Measurements from ENCODE around the gene ARHGAP5. TPM values are rescaled to one million over a fixed set of nuclear protein-coding genes. Genes with fewer than 3 reads are reported as not detected.
A peak's percentile ranks its signal among the peaks of the same experiment; 100 is the strongest.
"Not testable (repeated sequence)": the region's sequence is repeated elsewhere in the genome, so short reads cannot be mapped to it uniquely, and the experiment has no call there.

The ARHGAP5 gene
- polyA plus RNA-seq, 6 donors from 2014 or later = 15.4 to 46.6 (median 39.4) TPM

- H3K9me3 Mint-ChIP-seq = no peaks in the 10 kb centered on the region
- DNase-seq (no peak), ATAC-seq (ENCODE audit: low read depth in 2 of 2) (no peak)
- peaks cover 21 to 37% (median 32%) of the 10 kb centered on the region in 3 donors for H3K4me1 Mint-ChIP-seq
- peak overlapping the region in 3 of 8 donors; percentile 12 to 29 (median 23) for H3K4me3 Mint-ChIP-seq
- H3K36me3 Mint-ChIP-seq = no peaks in the 10 kb centered on the region
- H3K27ac Mint-ChIP-seq = no peak overlapping the region
- H3K27me3 Mint-ChIP-seq = no peaks in the 10 kb centered on the region
These were observed 25.9 kb downstream of the ARHGAP5 start for GRCh38 chr14:32102968-32103367.

GRCh38 chr14:32104308-32104707 is 27.2 kb downstream of the ARHGAP5 start:
- ATAC-seq (ENCODE audit: low read depth in 2 of 2) = no peak
- H3K4me1 Mint-ChIP-seq = peaks cover 18 to 33% (median 28%) of the 10 kb centered on the region in 3 donors
- DNase-seq = no peak
- H3K36me3 Mint-ChIP-seq = no peaks in the 10 kb centered on the region
- peak overlapping the region in 1 of 6 donors; percentile 38 for H3K27ac Mint-ChIP-seq
- H3K9me3 Mint-ChIP-seq = no peaks in the 10 kb centered on the region
- no peak overlapping the region for H3K4me3 Mint-ChIP-seq
- no peaks in the 10 kb centered on the region for H3K27me3 Mint-ChIP-seq

GRCh38 chr14:32104803-32105202 is 27.7 kb downstream of the ARHGAP5 start:
- Mint-ChIP-seq H3K27ac (no peak overlapping the region), H3K36me3 (peaks cover 0 to 2% of the 10 kb centered on the region in 2 donors), H3K27me3 (no peaks in the 10 kb centered on the region), H3K4me3 (peak overlapping the region in 1 of 8 donors; percentile 23), H3K9me3 (no peaks in the 10 kb centered on the region), H3K4me1 (peaks cover 19 to 33% (median 30%) of the 10 kb centered on the region in 3 donors)
- ATAC-seq (ENCODE audit: low read depth in 2 of 2) = no peak
- no peak for DNase-seq

GRCh38 chr14:32109676-32110547 is 32.8 kb downstream of the ARHGAP5 start:
- H3K4me1 Mint-ChIP-seq = peaks cover 5 to 18% (median 17%) of the 10 kb centered on the region in 3 donors
- H3K36me3 Mint-ChIP-seq = peaks cover 4 to 7% of the 10 kb centered on the region in 2 donors
- ATAC-seq (ENCODE audit: low read depth in 2 of 2) (no peak), DNase-seq (no peak)
- H3K4me3 Mint-ChIP-seq = peak overlapping the region in 1 of 8 donors; percentile 18
- peak overlapping the region in 3 of 6 donors; percentile 19 to 85 (median 75) for H3K27ac Mint-ChIP-seq
- no peaks in the 10 kb centered on the region for H3K27me3 Mint-ChIP-seq
- H3K9me3 Mint-ChIP-seq = no peaks in the 10 kb centered on the region

GRCh38 chr14:32110548-32110896 is 33.4 kb downstream of the ARHGAP5 start:
- H3K36me3 Mint-ChIP-seq = peaks cover 4 to 7% of the 10 kb centered on the region in 2 donors
- H3K4me1 Mint-ChIP-seq = peaks cover 5 to 18% (median 17%) of the 10 kb centered on the region in 3 donors
- no peak for ATAC-seq (ENCODE audit: low read depth in 2 of 2)
- H3K9me3 Mint-ChIP-seq = no peaks in the 10 kb centered on the region
- DNase-seq = no peak
- no peak overlapping the region for H3K4me3 Mint-ChIP-seq
- H3K27me3 Mint-ChIP-seq = no peaks in the 10 kb centered on the region
- H3K27ac Mint-ChIP-seq = peak overlapping the region in 1 of 6 donors; percentile 19

- Mint-ChIP-seq H3K36me3 (peaks cover 10 to 23% of the 10 kb centered on the region in 2 donors), H3K27ac (no peak overlapping the region), H3K27me3 (no peaks in the 10 kb centered on the region), H3K4me3 (no peak overlapping the region), H3K4me1 (peaks cover 5 to 27% (median 12%) of the 10 kb centered on the region in 3 donors), H3K9me3 (peaks cover 0 to 3% (median under 1%) of the 10 kb centered on the region in 7 donors)
- DNase-seq = no peak
- ATAC-seq (ENCODE audit: low read depth in 2 of 2) = no peak
These were observed 44.4 kb downstream of the ARHGAP5 start for GRCh38 chr14:32121536-32121935.

GRCh38 chr14:32121948-32122347 is 44.8 kb downstream of the ARHGAP5 start:
- H3K9me3 Mint-ChIP-seq = peaks cover 0 to 6% (median 2%) of the 10 kb centered on the region in 7 donors
- no peak overlapping the region for H3K4me3 Mint-ChIP-seq
- ATAC-seq (ENCODE audit: low read depth in 2 of 2) (no peak), DNase-seq (no peak)
- no peak overlapping the region for H3K27ac Mint-ChIP-seq
- peaks cover 14 to 26% of the 10 kb centered on the region in 2 donors for H3K36me3 Mint-ChIP-seq
- peaks cover 5 to 27% (median 14%) of the 10 kb centered on the region in 3 donors for H3K4me1 Mint-ChIP-seq
- H3K27me3 Mint-ChIP-seq = no peaks in the 10 kb centered on the region

GRCh38 chr14:32126899-32127730 is 50.0 kb downstream of the ARHGAP5 start:
- not testable (repeated sequence) for DNase-seq; H3K4me3 Mint-ChIP-seq; H3K27me3 Mint-ChIP-seq; H3K27ac Mint-ChIP-seq; ATAC-seq (ENCODE audit: low read depth in 2 of 2)
- Mint-ChIP-seq H3K9me3 (peaks cover 0 to 24% (median 5%) of the 10 kb centered on the region in 7 donors), H3K4me1 (peaks cover 5 to 33% (median 14%) of the 10 kb centered on the region in 3 donors), H3K36me3 (peaks cover 16 to 43% of the 10 kb centered on the region in 2 donors)

GRCh38 chr14:32127731-32128654 is 50.9 kb downstream of the ARHGAP5 start:
- Mint-ChIP-seq H3K4me3 (peak overlapping the region in 1 of 8 donors; percentile 10), H3K9me3 (peaks cover 0 to 24% (median 6%) of the 10 kb centered on the region in 7 donors), H3K36me3 (peaks cover 16 to 43% of the 10 kb centered on the region in 2 donors), H3K4me1 (peaks cover 5 to 27% (median 14%) of the 10 kb centered on the region in 3 donors)
- H3K27me3 Mint-ChIP-seq; H3K27ac Mint-ChIP-seq; ATAC-seq (ENCODE audit: low read depth in 2 of 2); DNase-seq: not testable (repeated sequence)

GRCh38 chr14:32128703-32129102 is 51.6 kb downstream of the ARHGAP5 start:
- Mint-ChIP-seq H3K4me3 (no peak overlapping the region), H3K27me3 (no peaks in the 10 kb centered on the region), H3K36me3 (peaks cover 16 to 37% of the 10 kb centered on the region in 2 donors), H3K9me3 (peaks cover 0 to 24% (median 6%) of the 10 kb centered on the region in 7 donors), H3K4me1 (peaks cover 6 to 27% (median 14%) of the 10 kb centered on the region in 3 donors), H3K27ac (peak overlapping the region in 1 of 6 donors; percentile 69)
- ATAC-seq (ENCODE audit: low read depth in 2 of 2) (no peak), DNase-seq (no peak)

- H3K27ac Mint-ChIP-seq = no peak overlapping the region
- DNase-seq = no peak
- no peak overlapping the region for H3K4me3 Mint-ChIP-seq
- peaks cover 0 to 24% (median 6%) of the 10 kb centered on the region in 7 donors for H3K9me3 Mint-ChIP-seq
- ATAC-seq (ENCODE audit: low read depth in 2 of 2) = no peak
- H3K27me3 Mint-ChIP-seq = no peaks in the 10 kb centered on the region
- H3K36me3 Mint-ChIP-seq = peaks cover 16 to 39% of the 10 kb centered on the region in 2 donors
- peaks cover 6 to 23% (median 11%) of the 10 kb centered on the region in 3 donors for H3K4me1 Mint-ChIP-seq
These were observed 52.0 kb downstream of the ARHGAP5 start for GRCh38 chr14:32129124-32129523.

- H3K4me1 Mint-ChIP-seq = peaks cover 4 to 19% (median 9%) of the 10 kb centered on the region in 3 donors
- not testable (repeated sequence) for H3K4me3 Mint-ChIP-seq; H3K27me3 Mint-ChIP-seq; DNase-seq; ATAC-seq (ENCODE audit: low read depth in 2 of 2); H3K27ac Mint-ChIP-seq
- peaks cover 0 to 23% (median 4%) of the 10 kb centered on the region in 7 donors for H3K9me3 Mint-ChIP-seq
- peaks cover 14 to 36% of the 10 kb centered on the region in 2 donors for H3K36me3 Mint-ChIP-seq
These were observed 54.6 kb downstream of the ARHGAP5 start for GRCh38 chr14:32131689-32132088.

All from naive B cell (primary cell).